NCI-H2081 treated with DMSO at 0.1 percent for 48 hours (cell line): ENCODE data around the gene LY9.

Experiments used
- DNase-seq: peaks from one replicate; lab custom pipeline; 2025; lab: John Stamatoyannopoulos, UW

The LY9 gene

DNA sequence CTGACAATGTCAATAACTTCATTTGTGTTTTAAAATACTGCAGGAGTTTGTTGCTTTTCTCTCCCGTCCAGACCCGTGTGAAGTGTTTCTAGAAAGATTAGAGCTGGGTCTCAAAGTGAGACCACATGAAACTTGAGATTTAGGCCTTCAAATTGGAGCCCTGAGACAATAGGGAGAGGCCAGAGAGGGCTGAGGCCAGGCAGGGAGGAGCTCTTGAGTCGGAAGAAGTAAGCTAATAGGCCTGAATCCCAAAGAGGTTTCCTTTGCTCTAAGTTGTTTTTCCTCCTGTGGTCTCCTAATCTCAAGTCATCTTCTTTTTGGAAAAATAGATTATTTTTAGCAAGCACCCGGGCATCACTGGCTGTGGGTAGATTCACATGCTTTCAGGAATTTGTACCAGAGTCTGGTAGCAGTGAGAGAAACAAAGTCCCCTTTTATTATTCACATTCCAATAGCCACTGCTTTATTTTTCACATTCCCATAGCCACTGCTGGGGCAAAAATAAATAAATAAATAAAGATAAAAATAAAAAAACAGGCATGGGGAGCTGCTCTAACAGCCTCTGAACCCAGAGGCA is 41.1 kb downstream of the LY9 start:
- no peak for DNase-seq

DNA sequence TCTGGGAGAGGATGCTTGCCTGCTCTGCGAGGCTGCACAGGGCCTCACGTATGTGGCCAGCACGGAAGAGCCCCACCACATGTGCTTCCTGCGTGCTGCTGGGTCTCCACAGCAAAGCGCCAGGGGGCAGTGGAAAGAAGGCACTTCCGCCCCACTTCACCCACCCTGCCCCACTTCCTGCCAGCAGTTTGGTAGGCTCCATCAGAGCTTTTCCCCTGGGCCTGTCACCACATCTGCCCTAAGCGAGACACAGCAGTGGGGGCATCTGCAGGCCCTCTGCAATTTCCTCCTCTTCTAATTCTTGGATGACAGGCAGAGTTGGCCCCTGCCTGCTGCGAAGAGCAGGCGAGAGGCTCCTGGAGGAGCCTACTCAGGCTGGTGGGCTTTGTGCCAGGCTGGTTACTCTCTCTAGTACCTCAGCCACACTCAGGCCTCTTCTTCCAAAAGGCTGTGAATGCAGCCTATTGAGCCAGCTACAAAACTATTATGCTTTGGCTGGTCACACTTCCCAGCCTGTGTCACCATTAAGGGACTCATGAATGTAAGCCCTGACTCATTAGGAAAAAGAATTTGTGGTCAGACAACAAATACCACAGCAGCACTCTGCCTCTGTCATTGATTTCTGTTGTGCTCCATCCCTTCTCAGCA is 41.7 kb downstream of the LY9 start:
- DNase-seq: no peak

DNA sequence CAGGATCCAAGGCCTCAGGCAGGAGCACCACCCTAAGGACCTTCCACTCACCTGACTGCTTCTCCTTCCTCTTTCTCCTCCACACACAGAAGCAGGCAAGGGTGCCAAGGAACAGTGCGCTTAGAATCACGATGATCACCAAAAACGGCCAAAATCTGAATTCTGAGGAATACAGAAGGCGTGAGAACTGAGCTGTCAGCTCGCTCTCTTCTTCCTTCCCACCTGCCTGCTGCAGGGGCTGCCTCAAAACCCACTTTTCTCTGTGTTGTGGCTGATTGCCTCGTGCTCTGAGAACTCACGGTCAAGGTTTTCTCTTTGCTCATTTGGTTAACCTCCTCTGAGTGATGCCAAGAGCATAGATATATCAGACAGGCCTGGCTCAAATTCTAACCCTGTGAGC is 42.9 kb downstream of the LY9 start:
- DNase-seq: no peak

DNA sequence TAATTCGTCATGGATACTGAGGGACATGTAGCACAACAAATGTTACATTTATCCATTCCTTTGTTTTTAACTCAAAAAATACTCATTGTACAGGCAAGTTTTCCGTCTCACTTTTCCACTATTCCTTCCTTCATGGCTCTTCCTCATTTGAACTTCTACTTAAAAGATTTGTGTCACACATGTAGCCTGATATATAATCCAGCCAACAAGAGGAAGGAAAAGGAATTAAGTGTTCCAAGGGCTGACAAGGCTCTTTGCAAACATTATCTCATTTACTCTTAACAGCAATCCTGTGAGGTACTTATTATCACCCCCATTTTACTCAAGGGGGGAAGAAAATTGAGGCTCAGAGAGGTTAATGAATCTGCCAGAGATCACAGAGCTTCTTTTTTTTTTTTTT is 43.8 kb downstream of the LY9 start:
- no peak for DNase-seq

DNA sequence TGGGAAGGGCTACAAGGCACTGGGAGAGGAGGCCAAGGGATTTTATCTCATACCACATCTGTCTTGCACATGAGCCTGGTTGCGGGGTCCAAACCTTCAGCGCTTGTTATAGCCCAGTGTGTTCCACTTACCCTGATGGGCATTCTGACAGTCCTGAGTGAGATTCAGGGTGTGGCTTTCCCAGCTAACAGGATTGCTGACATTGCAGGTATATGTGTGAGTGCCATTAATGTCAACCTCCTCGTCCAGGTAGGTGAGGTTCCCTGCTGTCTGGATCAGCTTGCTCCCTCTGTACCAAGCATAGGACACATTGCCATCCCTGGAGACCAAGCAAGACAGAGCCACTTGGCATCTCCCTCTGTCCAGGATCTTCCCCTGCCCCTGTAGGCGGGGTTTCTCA is 45.1 kb downstream of the LY9 start:
- DNase-seq: no peak

DNA sequence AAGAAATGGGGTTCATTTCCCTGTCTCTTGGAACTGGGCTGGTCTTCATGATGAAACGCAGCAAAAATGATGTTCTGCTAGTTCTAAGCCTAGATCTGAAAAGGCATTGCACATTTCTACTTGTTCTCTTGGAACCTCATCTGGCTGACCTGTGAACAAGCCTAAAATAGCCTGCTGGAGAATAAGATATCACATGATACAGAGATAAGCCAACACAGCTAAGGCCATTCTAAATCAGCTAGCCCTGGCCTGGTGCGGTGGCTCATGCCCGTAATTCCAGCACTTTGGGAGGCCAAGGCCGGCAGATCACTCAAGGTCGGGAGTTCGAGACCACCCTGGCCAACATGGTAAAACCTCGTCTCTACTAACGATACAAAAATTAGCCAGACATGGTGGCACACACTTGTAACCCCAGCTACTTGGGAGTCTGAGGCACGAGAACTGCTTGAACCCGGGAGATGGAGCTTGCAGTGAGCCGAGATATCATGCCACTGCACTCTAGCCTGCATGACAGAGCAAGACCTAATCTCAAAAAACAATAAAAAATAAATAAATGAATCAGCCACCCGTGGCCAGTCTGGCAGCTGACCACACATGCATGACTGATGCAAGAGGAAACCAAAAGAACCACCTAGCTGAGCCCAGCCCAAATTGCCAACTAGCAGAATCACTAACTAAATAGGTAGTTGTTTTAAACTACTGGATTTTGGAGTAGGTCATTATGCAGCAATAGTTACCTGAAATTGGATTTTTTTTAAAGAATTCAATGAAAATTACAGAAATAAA is 48.7 kb downstream of the LY9 start:
- DNase-seq: no peak

DNA sequence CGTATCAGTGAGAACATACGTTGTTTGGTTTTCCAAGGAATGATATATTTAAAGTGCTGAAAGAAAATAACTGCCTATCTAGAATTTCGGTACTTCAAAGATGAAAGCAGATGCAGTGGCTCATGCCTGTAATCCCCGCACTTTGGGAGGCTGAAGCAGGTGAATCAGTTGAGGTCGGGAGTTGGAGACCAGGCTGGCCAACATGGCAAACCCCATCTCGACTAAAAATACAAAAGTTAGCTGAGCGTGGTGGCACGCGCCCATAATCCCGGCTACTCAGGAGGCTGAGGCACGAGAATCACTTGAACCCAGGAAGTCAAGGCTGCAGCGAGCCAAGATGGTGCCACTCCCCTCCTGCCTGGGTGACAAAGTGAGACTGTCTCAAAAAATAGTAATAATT is 50.3 kb downstream of the LY9 start:
- no peak for DNase-seq

DNA sequence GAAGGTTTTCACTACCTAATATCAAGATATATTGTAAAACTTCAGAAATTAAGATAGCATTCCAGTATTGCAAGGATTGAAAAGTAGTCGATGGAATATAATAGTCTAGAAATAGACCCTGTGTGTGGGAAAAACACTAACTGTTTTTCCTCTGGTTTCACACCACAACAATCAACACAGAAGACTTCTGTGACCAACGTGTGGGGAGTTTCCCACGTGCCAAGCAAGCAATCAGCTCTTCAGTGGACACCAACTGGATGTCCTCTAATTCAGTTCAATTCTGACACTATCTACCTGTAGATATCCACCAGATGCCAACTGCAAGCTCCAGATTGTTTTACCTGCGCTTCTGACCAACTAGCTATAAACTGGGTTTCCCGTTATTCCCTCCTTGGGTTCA is 54.6 kb downstream of the LY9 start:
- no peak for DNase-seq

DNA sequence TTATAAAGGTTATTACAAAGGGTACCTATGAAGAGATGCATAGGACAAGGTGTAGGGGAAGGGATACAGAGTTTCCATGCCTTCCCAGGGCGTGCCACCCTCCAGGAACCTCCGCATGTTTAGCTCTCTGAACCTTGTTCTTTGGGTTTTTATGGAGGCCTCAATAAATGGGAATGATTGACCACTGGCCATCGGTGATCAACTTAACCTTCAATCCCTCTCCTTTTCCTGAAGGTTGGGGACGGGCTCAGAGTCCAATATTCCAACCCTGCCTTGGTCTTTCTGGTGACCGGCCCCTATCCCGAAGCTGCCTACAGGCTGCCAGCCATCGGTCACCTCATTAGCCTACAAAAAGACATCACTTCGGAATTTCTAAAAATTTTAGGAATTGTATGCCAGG is 55.0 kb downstream of the LY9 start:
- DNase-seq: no peak

DNA sequence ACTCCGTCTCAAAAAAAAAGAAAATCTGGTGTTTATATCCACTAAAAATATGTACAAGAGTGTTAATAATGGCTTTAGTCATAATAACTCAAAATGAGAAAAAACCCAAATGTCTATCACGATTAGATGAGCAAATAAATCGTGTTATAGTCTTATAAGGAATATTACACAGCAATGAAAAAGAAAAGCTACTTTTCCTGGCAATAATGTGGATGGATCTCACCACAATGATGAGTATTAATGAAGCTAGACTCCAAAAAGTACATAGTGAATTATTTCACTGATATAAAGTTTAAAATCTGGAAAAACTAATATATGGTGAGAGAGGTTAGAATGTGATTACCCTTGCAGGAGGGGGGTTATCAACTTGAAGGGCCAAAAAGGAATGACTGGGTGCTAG is 57.0 kb downstream of the LY9 start:
- no peak for DNase-seq

DNA sequence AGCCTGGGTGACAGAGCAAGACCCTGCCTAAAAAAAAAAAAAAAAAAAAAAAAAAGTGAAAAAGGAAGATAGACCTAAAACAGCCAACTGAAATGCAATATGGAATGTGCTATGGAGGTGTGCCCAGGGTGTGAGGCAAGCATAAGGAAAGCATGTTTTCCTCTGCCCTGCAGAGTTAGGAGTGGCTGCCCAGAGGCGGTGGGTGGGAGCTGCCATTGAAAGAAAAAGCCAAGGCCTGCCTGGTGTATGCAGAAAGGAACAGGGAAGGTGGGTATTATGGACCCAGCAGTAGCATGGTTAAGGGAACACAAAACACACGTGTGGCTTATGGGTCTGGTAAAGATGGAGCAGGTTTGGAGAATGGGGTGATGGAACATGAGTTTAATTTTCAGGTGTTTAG is 57.8 kb downstream of the LY9 start:
- DNase-seq: no peak

DNA sequence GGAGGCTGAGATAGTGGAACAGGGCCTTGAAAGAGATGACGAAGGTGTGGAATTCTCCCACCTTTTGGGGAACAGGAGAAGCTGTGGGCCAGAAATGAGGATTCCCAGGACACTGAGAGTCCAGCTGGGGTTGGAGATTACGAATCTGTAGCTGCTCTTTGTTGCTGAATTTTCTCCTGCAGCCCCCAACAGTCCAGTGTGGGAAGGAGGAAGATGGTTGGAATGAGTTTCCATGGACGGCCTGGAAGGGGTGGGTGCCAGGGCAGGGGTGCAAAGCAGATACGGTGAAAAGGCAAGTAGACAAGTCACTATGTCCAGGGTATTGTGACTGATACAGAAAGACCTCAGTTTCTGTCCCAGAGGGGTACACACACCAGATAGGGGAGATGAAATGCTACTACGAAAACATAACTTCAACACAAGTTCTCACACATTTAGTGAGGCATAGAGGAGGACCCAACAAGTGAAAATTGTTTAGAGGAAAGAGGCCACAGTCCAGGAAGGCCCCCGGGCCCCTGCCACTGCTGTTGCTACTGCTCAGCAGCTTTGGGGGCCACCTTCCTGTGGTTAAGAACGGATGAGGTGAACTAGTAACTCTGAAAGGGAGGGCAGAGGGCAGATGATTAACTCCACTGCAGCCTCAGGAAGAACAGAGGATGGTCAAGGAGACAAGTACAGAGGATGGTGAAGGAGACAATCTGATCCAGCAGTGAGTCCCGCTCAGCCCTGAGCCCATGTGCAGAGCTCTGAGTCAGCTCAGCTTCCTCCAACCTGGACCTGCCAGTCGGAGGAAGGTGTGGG is 59.4 kb downstream of the LY9 start:
- no peak for DNase-seq

DNA sequence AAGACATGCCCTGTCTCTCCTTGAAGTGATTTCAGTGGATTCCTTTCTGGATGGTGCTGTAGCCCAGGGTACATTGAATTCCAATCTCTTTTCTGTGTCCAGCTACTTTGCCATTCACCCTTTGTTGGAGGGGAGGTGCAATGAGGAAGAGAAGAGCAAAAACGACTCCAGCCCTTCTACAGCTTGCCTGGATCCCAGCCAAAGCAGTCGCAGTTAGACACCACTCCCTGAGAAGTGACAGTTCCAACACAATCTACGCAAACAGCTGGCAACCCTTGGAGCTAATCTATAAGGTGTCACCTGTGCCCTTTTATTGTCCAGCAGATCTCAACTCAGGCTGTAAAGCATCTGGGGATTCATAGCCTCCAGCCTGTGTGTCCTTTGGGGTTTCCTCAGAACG is 62.1 kb downstream of the LY9 start:
- no peak for DNase-seq

DNA sequence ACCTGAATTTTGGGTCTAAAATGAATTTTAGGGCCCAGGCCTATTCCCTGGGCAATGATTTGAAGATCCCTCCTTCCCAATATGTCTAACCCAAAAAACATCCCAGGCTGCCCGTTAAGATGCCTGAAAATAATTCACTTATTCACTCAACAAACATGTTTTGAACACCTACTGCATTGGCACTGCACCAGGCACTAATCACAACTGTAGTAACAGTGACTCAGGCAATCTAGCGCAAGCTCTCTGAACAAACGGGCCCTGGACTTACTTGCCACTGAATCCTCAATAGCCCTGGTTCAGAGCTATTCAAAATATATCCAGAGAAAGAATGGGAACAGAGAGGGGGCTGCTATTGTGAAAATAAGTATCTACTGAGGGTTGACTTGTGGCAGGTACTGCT is 62.5 kb downstream of the LY9 start:
- DNase-seq: no peak

DNA sequence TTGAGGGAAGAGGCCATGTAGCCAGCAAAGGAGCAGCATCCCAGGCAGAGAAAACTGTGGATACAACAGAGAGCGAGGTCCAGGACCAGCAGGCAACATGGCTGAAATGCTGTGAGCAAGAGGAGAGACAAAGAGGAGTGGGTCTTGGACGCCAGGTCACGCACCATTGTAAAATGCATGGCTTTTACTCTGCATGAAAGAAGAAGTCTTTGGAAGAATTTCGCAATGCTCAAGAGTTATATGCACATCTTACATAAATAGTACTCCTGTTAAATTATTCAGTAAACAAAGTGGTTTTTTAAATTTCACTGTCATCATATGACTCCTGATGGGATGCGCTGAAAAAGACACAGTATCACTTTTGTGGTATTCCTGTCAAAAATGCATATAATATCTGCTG is 63.2 kb downstream of the LY9 start:
- no peak for DNase-seq

DNA sequence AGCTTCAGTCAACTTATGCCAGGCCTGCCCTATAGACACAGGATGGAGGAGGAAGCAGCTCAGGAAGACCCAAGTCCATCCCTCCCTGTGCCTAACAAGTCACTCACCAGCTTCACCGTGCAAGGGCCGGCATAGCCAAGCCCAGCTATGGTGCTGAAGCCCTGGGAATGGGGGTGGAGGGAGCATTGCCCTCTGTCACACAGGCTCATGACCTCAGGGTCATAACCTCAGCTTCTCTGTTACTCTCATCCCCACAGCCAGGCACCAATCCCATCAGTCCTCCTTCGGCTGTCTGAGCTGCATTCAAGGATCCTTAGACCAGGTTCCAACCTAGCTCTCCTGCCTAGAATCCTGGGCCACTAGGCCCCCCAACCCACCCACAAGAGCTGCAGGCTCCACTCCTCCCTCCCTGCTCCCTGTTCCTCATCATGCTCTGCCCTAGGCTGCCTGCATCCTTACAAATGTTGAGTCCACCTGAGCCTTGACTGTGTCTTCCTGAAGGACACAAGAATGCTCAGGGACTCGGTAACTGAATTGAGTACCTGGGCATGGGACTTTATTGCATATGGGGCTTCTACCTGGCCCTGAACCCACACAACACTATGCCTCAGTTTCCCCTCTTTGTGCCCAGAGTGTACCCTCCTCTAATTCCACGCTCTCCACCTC is 65.0 kb downstream of the LY9 start:
- DNase-seq: no peak

DNA sequence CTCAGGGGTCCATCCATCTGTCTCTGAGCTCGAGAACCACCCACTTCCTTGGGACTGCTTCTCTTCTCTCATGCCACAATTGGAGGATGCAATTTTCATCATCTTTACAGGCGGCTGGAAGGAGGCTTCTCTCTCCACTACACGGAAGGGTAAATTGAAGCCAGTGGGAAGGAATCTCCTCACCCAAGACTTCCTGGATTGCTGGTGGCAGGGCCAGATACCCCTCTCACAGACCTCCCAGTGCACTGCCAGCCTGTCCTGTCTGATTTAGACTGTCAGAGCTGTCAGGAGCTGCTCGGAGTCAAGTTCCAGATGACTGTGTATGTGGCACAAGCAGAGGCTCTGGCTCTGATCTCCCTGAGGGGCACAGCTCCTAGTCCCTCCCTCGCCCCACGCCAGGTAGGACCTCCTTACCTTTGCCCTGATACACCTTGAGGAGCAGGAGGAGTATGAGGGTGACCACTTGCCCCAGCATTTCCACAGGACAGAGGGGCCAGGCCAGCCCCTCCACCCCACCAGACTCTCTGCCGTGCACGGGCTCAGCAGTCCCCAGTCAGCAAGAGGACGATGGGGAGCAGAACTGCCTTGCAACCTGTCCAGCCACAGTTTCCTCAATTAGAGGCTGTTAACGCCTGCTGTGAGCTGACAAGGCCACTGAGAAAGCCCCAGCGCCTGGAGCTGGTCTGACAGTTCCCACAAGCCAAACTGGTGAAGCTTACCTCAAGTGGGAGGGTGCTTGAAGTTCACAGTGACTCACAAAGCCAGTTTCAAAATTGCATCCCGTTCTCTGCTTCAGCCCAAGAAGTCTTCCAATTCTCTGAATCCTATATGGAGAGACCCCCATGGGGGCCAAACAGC is 66.5 kb downstream of the LY9 start, which contains the start of gene CD244:
Gene CD244, minus strand, starts transcription at position 685 of the 858 bp plus-strand sequence. Its CDS starts 210 bp downstream, at position 475.
- no peak for DNase-seq

DNA sequence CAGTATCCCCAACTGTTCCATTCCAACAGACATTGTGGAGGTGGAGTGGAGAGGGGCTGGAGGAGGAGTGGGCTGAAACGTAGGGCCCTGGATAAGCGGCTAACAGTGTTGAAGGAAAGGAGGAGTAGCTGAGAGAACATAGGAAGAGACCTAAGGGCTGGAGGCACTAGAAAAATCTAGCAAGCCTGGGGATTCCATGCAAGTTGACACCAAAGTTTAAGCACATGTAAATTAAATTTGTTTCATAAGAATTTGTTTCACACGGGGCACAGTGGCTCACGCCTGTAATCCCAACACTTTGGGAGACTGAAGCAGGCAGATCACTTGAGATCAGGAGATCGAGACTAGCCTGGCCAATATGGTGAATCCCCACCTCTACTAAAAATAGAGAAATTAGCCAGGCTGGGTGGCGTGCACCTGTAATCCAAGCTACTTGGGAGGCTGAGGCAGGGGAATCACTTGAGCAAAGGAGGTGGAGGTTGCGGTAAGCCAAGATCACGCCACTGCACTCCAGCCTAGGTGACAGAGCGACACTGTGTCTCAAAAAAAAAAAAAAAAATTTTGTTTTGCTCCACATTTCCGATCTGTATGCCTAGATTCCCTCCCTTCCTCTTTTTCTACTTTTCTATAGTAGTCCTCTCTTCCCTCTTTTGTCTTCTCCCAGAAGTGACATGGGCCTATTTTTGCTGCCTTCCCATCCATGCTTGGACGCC is 67.2 kb downstream of the LY9 start:
- DNase-seq: no peak

DNA sequence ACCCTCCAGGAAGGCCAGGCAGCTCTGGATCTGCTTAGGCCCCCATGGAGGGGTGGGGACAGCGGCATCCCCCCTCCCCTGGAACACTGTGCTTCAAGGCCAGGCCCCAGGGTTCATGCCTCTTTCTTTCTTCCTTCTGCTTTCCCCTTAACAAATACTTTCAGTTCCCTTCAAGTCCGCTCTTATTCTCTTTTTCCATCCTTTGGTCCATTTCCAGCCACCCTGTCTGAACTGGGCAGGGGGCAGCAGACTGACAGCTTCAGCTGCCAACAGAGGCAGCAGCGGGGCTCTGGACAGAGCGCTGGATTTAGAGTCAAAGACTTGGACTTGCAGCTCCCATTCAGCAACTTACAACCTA is 67.8 kb downstream of the LY9 start:
- DNase-seq: no peak

DNA sequence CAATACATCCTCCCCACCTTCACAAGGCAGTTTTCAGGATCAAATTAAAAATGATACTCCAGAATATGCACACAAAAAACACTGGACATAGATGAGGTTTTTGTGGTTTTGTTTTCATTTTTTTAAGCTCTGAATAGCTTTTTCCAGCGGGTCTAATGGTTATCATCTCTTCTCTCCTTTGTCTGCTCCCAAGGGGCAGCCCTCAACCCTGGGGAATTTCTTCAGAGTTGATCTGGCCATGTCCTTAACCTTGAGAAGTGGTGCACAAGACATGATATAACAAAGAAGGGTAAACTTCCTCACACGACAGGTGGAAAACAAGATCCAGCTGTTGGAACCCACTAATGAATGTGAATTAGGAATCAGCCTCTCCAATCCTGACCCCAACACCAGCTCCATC is 68.2 kb downstream of the LY9 start:
- no peak for DNase-seq

DNA sequence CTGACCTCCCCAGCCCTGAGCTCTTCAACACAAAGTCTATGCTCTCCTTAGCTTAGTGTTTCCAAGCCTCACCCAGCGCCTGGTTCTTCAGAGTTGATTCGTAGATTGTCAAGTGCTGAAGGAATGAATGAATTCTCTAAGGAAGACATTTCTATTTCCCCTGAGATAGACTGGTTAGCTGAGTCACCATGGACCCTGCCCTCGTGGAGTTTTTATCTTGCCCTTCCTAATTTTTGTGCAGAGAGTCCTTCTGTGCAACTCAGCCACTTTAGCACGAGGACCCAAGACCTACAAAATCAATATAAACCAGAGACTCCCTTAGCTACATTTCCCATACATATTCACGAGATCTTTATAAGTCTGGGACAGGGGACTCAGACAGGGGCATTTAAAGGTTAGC is 69.4 kb downstream of the LY9 start:
- no peak for DNase-seq
